SK-N-MC (cell line): ENCODE data around the gene FHIT.

Experiments
- DNase-seq: peaks from one replicate; pipeline ENCODE4 v3.0.0-alpha.2; 2011; ENCODE audit warnings: low read depth, low spot score
- H3K27ac ChIP-seq: fragments of 200-600 bp; sonication (generic); 2 replicates; pipeline ENCODE4 v1.5.1; 2016; ENCODE audit warnings: mixed run types
- H3K36me3 ChIP-seq: fragments of 200-600 bp; sonication (generic); 2 replicates; pipeline ENCODE4 v1.6.1; 2017; ENCODE audit warnings: antibody characterized with exemption, low read length, mixed read lengths; ENCODE audit not compliant: insufficient read depth
- H3K4me3 ChIP-seq: fragments of 200-600 bp; sonication (generic); 2 replicates; pipeline ENCODE4 v1.5.1; 2016
- H3K9ac ChIP-seq: fragments of 200-600 bp; sonication (generic); 2 replicates; pipeline ENCODE4 v1.8.0; 2017; ENCODE audit warnings: mixed run types, mixed read lengths; ENCODE audit not compliant: insufficient read length
- H3K9me3 ChIP-seq: fragments of 200-600 bp; sonication (generic); 2 replicates; pipeline ENCODE4 v1.6.1; 2017; ENCODE audit warnings: low read depth, mild to moderate bottlenecking, antibody characterized with exemption, low read length, moderate library complexity, mixed read lengths
- EZH2 ChIP-seq: fragments of 200-600 bp; sonication (generic); IDR thresholded peaks from one replicate; pipeline ENCODE4 v1.6.1; 2017; ENCODE audit warnings: antibody characterized with exemption
- FOXP2 ChIP-seq: optimal IDR thresholded peaks from 2 replicates; pipeline ENCODE3; 2011; ENCODE audit warnings: mild to moderate bottlenecking, moderate library complexity; ENCODE audit not compliant: insufficient read depth; ENCODE audit errors: extremely low read length, control extremely low read depth
- POLR2AphosphoS5 ChIP-seq: IDR thresholded peaks from 2 replicates; pipeline ENCODE4 v1.6.1; 2012; ENCODE audit warnings: mild to moderate bottlenecking, low read depth, low read length, borderline replicate concordance

FHIT gene

DNA sequence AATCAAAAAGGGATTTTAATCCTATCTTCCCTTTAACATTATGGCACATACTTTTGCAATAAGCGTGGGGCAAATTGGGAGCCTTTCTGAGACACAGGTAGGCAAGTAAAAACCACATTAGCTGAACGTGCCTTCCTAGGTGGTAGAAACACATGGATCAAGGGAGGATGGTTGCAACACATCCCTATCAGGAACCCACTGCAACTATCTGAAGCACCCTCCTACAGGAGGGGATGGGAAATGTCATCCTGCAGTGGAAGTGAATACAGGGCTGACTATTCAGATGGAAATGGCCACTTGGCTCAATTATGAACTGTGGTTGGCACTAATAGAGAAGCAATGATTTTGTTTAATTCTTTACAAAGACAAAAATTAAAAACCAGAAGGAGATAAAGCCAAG, 826.3 kb downstream of the FHIT start:
- no peaks in the 10 kb centered on the region for H3K9me3 ChIP-seq
- H3K9ac ChIP-seq: no peak overlapping the region
- DNase-seq: no peak
- no peak overlapping the region for H3K4me3 ChIP-seq
- no peak overlapping the region for H3K27ac ChIP-seq
- no peaks in the 10 kb centered on the region for H3K36me3 ChIP-seq
- TF ChIP-seq POLR2AphosphoS5 (no peak), FOXP2 (no peak), EZH2 (no peak)

DNA sequence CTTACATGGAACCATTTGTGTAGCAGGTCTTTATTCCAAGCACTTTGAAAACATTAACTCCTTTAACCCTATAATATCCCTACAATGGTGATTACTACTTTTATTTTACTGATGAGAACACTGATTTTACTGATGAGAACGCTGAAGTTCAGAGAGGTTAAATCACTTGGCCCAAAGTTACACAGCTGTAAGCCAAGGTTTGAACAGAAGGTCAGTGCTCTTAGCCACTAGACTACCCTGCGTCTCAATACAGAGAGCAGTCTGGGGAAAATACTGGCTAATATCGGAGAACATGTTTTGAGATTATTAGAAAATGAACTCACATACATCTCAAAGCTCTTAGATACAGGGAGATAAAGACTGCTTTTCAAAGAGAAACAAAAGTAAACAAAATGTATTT, 827.2 kb downstream of the FHIT start:
- no peaks in the 10 kb centered on the region for H3K9me3 ChIP-seq
- DNase-seq: no peak
- H3K27ac ChIP-seq: no peak overlapping the region
- TF ChIP-seq FOXP2 (no peak), EZH2 (no peak), POLR2AphosphoS5 (no peak)
- no peaks in the 10 kb centered on the region for H3K36me3 ChIP-seq
- H3K4me3 ChIP-seq: no peak overlapping the region
- no peak overlapping the region for H3K9ac ChIP-seq

DNA sequence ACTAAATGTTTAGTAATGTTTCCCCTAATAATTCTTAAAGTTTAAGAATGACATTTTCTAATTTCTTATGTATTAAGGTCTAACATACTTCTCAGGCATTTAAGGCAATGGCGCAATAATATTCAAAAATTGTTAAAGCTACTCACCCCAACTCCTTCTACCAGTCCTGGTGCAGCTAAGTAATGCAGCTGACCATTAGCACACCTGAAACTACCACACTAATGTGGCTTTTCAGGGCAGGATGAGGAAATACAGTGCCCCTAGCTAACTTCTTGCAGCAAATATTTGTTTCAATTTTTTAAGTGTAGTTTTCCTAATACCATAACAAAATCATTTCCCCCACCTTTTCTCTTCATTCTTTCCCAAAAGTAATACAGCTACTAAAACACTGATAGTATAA, 827.7 kb downstream of the FHIT start:
- Histone ChIP-seq H3K36me3 (no peaks in the 10 kb centered on the region), H3K9me3 (no peaks in the 10 kb centered on the region), H3K27ac (no peak overlapping the region), H3K9ac (no peak overlapping the region), H3K4me3 (no peak overlapping the region)
- no peak for TF ChIP-seq FOXP2
- TF ChIP-seq POLR2AphosphoS5: no peak
- no peak for TF ChIP-seq EZH2
- no peak for DNase-seq

DNA sequence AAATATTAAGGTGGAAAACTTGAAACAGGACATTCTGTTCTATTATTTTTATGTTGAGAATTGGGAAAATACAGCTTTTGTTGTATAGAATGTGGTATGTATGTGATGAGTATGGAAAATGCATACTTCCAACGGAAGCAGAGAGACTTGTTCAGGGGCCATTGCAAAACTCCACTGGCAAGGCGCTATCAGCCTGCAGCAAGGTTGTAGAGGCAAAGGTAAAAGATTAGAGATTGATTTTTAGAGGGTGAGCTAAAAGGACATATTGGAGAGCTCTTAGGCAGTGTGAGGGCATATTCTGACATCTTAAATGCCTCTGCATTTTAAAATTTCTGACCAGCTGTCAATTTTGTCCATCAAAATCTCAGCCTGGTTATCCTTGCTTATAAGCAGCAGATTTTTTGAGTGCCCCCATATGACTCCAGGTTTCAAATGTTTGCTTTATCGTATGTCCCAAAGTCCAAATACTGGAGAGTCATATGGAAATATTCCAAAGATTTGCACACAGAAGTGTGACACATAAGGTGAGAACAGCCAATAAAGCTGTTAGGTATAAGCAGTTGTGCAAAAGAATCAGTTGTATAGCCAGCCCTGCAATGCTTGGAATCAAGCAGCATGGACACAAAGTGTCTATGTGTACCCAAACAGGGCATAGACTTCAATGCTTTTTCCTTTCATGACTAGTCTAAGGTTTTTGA, 829.4 kb downstream of the FHIT start:
- H3K27ac ChIP-seq: no peak overlapping the region
- H3K4me3 ChIP-seq: no peak overlapping the region
- no peak overlapping the region for H3K9ac ChIP-seq
- H3K9me3 ChIP-seq: no peaks in the 10 kb centered on the region
- H3K36me3 ChIP-seq: no peaks in the 10 kb centered on the region
- TF ChIP-seq FOXP2 (no peak), EZH2 (no peak), POLR2AphosphoS5 (no peak)
- no peak for DNase-seq

DNA sequence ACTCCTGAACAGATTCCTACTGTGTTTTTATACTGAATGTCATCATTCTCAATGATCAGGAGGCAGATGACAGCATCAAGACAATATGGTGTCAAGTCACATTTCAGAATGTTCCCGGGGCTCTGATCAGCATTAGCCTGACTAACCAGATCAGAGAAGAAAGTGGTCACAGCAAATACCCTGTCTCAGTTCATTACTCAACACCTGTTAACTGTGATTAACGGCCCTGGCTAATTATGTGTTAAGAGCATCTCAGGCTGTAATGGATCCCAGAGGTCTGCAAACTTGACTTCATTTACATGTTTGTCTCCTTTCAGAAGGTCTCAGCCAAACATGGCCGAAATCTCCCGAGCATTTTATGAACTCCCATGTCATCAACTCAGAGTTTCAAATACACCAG, 833.7 kb downstream of the FHIT start:
- Histone ChIP-seq H3K9me3 (no peaks in the 10 kb centered on the region), H3K27ac (no peak overlapping the region), H3K4me3 (no peak overlapping the region), H3K9ac (no peak overlapping the region), H3K36me3 (no peaks in the 10 kb centered on the region)
- TF ChIP-seq FOXP2 (no peak), EZH2 (no peak), POLR2AphosphoS5 (no peak)
- no peak for DNase-seq

DNA sequence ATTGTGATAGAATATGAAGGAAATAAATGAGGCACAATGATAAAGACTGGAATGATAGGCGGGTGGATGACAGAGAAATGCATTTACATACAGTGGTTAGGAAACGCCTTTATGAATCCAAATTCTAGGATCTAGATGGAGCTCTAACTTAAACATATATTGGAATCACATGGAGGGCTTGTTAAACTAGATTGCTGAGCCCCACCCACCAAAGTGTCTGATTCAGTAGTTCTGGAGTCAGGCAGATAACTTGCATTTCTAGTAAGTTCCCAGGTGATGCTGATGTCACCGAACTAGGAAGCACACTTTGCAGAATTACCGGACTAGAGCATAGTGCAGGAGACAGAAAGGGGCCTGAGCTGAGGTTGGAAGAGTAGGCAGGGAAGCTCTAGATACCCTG, 837.2 kb downstream of the FHIT start:
- no peak overlapping the region for H3K4me3 ChIP-seq
- H3K36me3 ChIP-seq: no peaks in the 10 kb centered on the region
- no peaks in the 10 kb centered on the region for H3K9me3 ChIP-seq
- no peak for TF ChIP-seq EZH2
- no peak for TF ChIP-seq FOXP2
- TF ChIP-seq POLR2AphosphoS5: no peak
- no peak overlapping the region for H3K9ac ChIP-seq
- DNase-seq: no peak
- no peak overlapping the region for H3K27ac ChIP-seq

DNA sequence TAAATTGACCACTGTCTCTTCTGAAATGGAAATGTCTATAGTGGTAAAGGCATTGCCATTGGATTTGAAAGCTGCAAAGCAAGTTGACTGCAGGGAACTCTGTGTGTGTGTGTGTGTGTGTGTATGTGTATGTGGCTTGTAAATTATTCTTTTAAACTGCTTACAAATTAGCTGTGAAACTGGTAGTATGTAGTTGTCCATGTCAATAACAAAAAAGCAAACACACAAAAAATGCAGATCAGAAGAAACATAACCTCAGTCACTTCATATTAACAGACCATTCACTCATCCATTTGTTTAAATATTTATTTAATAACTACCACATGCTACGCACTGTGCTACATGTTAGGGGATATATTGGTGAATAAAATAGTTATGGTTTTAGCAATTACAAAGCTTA, 837.7 kb downstream of the FHIT start:
- H3K27ac ChIP-seq: no peak overlapping the region
- no peak for DNase-seq
- TF ChIP-seq POLR2AphosphoS5 (no peak), FOXP2 (no peak), EZH2 (no peak)

DNA sequence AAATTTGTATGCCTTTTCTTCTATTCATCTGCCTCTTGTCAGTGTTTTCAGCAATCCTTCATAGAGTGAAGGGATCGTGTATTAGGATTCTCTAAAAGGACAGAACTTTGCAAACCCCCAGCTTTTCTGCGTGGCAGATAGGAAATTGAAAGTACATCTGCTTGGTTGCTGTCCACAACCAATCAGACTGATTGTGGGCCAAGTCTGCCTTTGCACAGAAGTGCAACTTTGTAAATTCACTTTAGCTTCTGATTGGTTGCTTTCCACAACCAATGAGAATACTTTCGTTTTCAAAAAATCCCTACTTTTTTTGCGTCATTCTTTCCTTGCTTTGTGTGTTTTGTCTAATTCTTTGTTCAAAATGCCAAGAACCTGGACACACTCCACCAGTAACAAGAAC, 847.4 kb downstream of the FHIT start:
- no peak for TF ChIP-seq POLR2AphosphoS5
- TF ChIP-seq FOXP2: no peak
- no peak for TF ChIP-seq EZH2
- Histone ChIP-seq H3K9me3 (no peaks in the 10 kb centered on the region), H3K27ac (no peak overlapping the region), H3K4me3 (no peak overlapping the region), H3K9ac (no peak overlapping the region), H3K36me3 (no peaks in the 10 kb centered on the region)
- no peak for DNase-seq

More for the DNA sequence above, 837.7 kb downstream of the FHIT start:
- no peaks in the 10 kb centered on the region for H3K36me3 ChIP-seq
- H3K4me3 ChIP-seq: no peak overlapping the region
- no peak overlapping the region for H3K9ac ChIP-seq
- no peaks in the 10 kb centered on the region for H3K9me3 ChIP-seq

DNA sequence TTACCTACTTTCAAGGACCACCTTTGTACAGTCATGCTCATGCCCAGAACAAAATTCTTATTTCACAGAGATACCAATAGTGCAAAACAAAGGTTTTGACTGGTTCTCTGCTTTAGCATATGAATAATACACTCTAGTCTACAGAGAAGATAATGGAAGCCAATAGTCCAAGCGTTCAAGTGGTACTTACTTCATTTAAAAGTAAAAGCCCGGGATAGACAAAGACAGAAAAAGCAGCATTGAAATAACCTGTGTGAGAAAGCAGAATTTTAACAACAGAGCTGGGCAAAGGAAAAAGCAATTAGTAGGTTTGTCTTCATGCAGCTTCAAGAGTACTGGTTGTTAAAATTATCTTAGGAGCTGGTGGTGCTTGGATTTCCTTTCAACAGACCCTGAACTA, 848.3 kb downstream of the FHIT start:
- TF ChIP-seq EZH2: no peak
- TF ChIP-seq POLR2AphosphoS5: no peak
- no peak for TF ChIP-seq FOXP2
- Histone ChIP-seq H3K36me3 (no peaks in the 10 kb centered on the region), H3K9me3 (no peaks in the 10 kb centered on the region), H3K4me3 (no peak overlapping the region), H3K27ac (no peak overlapping the region), H3K9ac (no peak overlapping the region)
- no peak for DNase-seq
